Measurements from ENCODE around the gene PCNT. TPM values are rescaled to one million over a fixed set of nuclear protein-coding genes. Genes with fewer than 3 reads are reported as not detected.

Gene PCNT, protein sequence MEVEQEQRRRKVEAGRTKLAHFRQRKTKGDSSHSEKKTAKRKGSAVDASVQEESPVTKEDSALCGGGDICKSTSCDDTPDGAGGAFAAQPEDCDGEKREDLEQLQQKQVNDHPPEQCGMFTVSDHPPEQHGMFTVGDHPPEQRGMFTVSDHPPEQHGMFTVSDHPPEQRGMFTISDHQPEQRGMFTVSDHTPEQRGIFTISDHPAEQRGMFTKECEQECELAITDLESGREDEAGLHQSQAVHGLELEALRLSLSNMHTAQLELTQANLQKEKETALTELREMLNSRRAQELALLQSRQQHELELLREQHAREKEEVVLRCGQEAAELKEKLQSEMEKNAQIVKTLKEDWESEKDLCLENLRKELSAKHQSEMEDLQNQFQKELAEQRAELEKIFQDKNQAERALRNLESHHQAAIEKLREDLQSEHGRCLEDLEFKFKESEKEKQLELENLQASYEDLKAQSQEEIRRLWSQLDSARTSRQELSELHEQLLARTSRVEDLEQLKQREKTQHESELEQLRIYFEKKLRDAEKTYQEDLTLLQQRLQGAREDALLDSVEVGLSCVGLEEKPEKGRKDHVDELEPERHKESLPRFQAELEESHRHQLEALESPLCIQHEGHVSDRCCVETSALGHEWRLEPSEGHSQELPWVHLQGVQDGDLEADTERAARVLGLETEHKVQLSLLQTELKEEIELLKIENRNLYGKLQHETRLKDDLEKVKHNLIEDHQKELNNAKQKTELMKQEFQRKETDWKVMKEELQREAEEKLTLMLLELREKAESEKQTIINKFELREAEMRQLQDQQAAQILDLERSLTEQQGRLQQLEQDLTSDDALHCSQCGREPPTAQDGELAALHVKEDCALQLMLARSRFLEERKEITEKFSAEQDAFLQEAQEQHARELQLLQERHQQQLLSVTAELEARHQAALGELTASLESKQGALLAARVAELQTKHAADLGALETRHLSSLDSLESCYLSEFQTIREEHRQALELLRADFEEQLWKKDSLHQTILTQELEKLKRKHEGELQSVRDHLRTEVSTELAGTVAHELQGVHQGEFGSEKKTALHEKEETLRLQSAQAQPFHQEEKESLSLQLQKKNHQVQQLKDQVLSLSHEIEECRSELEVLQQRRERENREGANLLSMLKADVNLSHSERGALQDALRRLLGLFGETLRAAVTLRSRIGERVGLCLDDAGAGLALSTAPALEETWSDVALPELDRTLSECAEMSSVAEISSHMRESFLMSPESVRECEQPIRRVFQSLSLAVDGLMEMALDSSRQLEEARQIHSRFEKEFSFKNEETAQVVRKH (N-terminal part only)
- total RNA-seq = 18.3 and 29.9 TPM in 2 replicates

DNA sequence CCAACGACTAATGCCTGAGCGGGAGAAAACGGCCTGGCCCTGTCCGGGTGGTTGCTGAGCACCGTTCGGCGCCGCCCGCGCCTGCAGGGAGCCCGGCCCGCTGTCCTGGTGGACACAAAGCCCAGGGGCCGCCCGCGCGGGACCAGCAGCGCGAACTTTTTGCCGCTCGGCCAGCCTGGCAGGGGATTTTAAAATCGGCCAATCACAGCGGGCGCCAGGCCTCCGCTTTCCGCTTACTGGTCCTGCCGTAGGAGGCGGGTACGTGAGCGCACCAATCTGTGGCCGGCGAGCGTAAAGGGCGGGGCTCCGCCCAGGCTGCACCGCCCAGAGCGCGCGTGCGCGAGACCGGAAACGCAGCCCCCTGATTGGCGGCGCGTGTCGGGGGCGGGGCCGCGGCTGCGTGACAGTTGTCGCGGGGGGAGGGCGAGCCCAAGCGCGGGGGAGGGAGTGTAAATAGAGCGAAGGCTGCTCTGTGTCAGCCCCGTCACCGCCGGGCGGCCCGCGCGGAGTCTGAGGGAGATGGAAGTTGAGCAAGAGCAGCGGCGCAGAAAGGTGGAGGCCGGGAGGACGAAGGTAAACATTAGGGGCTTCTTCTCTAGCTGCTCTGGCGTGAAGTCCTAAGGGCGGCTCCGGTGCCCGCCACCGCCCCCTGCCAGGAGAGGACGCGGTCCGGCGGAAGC is at the start of gene PCNT, which contains the start of gene C21orf58:
TSS of gene PCNT (plus strand) at position 447 of the 680 bp plus-strand sequence. CDS start at position 520, 73 bp downstream.
TSS of gene C21orf58 (minus strand) at position 161 of the 680 bp plus-strand sequence. CDS start 1,132 bp downstream, outside the sequence.

DNA sequence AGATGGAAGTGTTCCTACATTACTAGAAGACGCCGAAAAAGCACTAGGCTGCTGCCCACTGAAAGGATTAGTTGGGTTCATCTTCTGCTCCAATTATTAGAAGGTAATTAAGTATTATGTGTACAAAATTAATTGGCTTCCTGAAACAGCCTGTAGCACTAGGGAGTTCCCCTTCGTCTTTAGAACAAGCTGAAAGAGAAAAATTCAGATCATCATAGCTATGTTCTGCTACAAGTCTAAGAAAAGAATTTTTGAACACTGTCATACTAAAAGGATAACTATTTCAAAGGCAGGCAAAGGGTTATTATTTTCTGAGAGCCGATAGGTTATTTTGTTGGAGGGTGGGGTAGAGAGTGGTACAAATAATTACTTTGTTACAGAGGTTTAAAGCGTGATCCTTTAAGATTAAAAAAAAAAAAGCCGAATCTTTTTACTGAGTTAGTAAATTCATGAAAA is 38.7 kb upstream of the PCNT start, which contains the start of gene MCM3AP:
TSS of gene MCM3AP (minus strand) at position 406 of the 456 bp plus-strand sequence. CDS start at position 81, 325 bp downstream.

DNA sequence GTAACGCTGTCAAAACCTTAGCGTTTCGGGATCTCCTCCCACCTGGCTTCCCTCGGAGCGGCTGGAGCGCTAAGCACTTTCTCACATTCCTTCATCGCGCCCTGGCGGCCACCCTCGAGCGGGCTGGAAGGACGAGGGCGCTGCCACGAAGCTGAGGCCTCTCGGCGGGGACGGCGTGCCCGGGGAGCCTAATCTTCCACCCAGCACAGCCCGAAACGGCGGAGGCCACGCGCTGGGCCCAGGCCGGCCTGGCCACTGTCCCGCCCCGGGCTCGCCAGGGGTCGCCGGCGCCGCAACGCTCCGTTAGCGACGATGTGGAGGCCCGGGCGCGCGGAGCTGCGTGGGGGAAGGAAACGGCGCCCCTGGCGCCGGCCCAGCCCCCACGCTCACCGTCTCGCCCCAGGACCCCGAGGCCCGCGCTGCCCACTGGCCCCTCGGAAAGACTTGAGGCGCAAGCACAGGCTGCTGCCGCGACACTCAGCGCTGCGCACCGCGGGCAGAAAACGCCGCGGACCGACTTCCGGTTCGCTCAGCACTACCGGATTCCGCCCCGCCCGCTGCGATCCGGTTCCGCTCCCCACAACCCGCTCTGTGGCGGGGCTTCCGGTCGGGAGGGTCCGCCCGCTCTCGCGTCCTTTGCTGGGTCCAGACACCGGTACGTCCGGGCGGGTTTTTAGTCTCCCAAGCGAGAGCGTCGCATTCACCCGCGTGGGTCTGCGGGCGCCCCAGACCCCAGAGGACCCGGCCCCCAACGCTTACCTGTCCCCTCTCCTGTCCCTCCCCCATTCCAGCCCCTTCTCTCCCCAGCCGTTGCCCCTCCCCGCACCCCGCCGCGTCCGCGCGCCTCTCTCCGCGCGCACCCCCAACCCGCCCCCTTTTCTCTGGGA is 38.0 kb upstream of the PCNT start, which contains the start of gene YBEY:
TSS of gene YBEY (plus strand) at position 582 of the 887 bp plus-strand sequence. CDS start 572 bp downstream, outside the sequence.

DNA sequence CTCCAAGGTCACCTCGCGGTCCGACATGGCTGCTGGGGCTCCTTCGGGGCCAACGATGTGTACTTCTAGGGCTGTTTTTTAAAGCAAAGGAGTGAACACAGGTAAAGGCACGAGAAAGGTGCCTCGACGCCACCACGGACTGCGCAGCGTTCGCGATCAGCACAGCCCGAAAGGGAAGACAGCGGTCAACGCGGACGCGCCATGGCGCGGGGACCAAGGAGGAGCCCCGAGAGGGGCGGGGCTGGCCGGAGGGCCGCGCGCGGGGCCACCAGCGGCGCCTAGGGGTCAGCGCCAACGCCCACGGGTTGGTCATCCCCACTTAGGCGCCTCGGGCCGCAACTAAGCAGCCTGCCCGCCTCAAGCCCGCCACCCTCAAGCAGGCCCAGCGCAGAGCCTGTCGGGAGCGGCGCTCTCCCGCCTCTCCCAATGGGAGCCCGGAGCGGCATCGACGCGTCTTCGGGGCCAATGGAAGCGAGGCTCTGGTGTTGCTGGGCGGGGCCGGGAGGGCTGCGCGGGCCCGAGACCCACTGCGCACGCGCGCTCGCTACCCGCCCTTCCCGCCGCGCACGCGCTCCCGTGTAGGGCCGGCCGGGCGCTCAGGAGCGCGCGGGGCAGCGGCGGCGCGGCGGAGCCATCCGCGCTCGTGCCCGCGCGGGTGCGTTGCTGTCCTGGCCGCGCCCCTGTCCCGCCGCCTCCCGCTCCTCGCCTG is 134.5 kb downstream of the PCNT start, which contains the start of gene DIP2A:
TSS of gene DIP2A (plus strand) at position 577 of the 709 bp plus-strand sequence. CDS start 241 bp downstream, outside the sequence.

Other genes with a start within 250 kb of the PCNT start
- 6.5 and 10.8 TPM in 2 replicates for gene COL6A2, start 226.0 kb upstream of the PCNT start, total RNA-seq
- gene FTCD, start 168.6 kb upstream of the PCNT start, total RNA-seq = 0.16 TPM in 1 of 2 replicates, not detected in the other
- gene SPATC1L, start 139.7 kb upstream of the PCNT start, total RNA-seq = 3.1 and 6.3 TPM in 2 replicates
- gene LSS, start 95.4 kb upstream of the PCNT start, total RNA-seq = 56.8 and 62.7 TPM in 2 replicates
- 40.3 and 92.3 TPM in 2 replicates for gene MCM3AP, start 38.5 kb upstream of the PCNT start, total RNA-seq
- gene YBEY, start 37.8 kb upstream of the PCNT start, total RNA-seq = 5.5 and 8.6 TPM in 2 replicates
- gene C21orf58, start 286 bp upstream of the PCNT start, total RNA-seq = 4.9 and 5.2 TPM in 2 replicates
- 23.6 and 79.7 TPM in 2 replicates for gene DIP2A, start 134.7 kb downstream of the PCNT start, total RNA-seq

Measured in bladder microvascular endothelial cell (primary cell).